HG03060 (cell line): ENCODE measurements around the gene SIVA1.
"Not testable (repeated sequence)": the region's sequence is repeated elsewhere in the genome, so short reads cannot be mapped to it uniquely, and the experiment has no call there.

Source experiments
- ATAC-seq: cut with Tn5 transposase; IDR thresholded peaks from one replicate; pipeline ENCODE4 v1.9.1; 2021; ENCODE audit warnings: low read depth, moderate number of reproducible peaks; ENCODE audit not compliant: unreplicated experiment

SIVA1 gene

GRCh38 chr14:104750056-104750752, 2.7 kb upstream of the SIVA1 start:
- no peak for ATAC-seq

- ATAC-seq = not testable (repeated sequence)
Observed at GRCh38 chr14:104750753-104751057, 2.2 kb upstream of the SIVA1 start.

- no peak for ATAC-seq
Observed at GRCh38 chr14:104751539-104752422, 1.2 kb upstream of the SIVA1 start.

GRCh38 chr14:104752423-104752734, 568 bp upstream of the SIVA1 start:
- peak; percentile 70 for ATAC-seq

- ATAC-seq = no peak
Observed at GRCh38 chr14:104753528-104754212, 723 bp downstream of the SIVA1 start.

GRCh38 chr14:104754213-104754851, 1.4 kb downstream of the SIVA1 start:
- ATAC-seq = no peak

- no peak for ATAC-seq
Observed at GRCh38 chr14:104755621-104756020, 2.7 kb downstream of the SIVA1 start.

GRCh38 chr14:104756477-104757237, 3.7 kb downstream of the SIVA1 start:
- no peak for ATAC-seq

GRCh38 chr14:104757238-104757585, 4.3 kb downstream of the SIVA1 start:
- no peak for ATAC-seq

GRCh38 chr14:104757681-104758392, 4.9 kb downstream of the SIVA1 start:
- ATAC-seq = no peak

GRCh38 chr14:104758981-104759969, 6.3 kb downstream of the SIVA1 start:
- no peak for ATAC-seq

GRCh38 chr14:104765517-104765916, 12.6 kb downstream of the SIVA1 start:
- ATAC-seq = no peak

GRCh38 chr14:104766256-104766862, 13.4 kb downstream of the SIVA1 start:
- ATAC-seq = no peak

- ATAC-seq = no peak
Observed at GRCh38 chr14:104766863-104767633, 14.1 kb downstream of the SIVA1 start.

GRCh38 chr14:104767634-104767918, 14.6 kb downstream of the SIVA1 start:
- ATAC-seq = no peak

- ATAC-seq = no peak
Observed at GRCh38 chr14:104768437-104769323, 15.7 kb downstream of the SIVA1 start.
